Measurements from ENCODE around the gene ARHGAP44.
"Not testable (repeated sequence)": the region's sequence is repeated elsewhere in the genome, so short reads cannot be mapped to it uniquely, and the experiment has no call there.

ARHGAP44 gene

GRCh38 chr17:12815642-12816141 lies 26.4 kb downstream of the ARHGAP44 start:
- DNase-seq (ENCODE audit: low spot score): no peak

DNA sequence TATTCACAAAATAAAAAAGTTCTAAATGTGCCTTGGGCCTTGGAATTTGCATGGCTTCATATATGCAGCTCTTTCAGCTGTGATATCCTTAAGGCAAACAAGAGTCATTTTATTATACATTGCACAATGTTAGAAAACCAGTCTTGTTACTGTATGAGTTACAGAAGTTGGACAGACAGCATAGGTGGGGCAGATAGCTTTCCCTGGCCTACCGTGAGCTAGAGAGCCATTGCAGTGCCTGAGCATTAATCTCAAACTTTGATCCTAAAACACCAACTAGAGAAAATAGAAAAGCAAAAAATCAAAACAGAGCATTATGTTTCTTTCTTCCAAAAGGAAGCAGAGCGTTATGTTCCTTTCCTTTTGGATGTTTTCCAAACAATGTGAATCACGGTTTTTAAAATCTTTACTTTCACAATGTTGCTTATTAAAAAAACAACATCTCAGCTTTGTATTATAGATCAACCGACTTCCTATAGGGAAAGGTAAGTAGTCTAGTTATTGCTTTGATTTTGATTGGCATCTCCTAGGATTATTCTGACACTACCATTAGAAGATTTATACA lies 32.2 kb downstream of the ARHGAP44 start:
- DNase-seq (ENCODE audit: low spot score): no peak

DNA sequence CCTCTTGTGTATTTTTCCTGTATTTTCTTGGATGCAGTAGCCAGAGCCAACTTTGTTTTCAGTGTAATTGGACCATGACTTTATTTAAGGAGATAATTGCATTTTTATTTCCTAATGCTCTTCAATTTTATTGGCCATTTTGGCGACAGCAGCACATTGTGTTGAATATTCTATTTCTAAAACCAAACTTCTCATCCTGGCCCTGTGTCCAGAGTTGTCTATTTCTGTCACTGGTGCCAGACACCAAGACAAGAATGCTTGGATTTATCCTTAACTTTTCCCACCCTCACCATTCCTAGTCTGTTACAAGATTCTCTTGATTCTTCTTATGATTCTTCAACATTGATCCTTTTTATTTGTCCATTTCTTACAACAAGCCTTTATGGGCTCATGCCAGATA lies 37.1 kb downstream of the ARHGAP44 start:
- no peak for DNase-seq (ENCODE audit: low spot score)

DNA sequence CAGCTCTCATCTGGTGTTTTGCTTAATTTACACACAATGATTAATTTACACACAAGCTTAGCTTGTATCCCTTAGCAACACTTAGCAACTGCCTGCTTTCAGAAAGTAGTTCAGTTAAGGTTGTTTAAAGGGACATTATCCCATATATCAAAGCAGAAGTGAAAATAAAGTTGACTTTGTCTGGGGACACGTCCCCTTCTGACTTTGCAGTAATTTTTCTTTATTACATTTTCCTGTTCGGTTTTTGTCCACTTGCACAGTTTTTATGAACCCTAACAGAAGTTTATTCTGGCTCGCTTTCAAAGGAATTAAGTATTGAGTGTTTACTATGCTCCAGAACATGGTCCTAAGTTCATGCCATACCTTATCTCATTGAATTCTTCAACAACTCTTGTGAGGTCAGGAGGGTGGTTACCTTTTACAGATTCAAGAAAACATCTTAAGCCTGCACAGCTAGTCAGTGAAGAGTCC lies 41.5 kb downstream of the ARHGAP44 start:
- DNase-seq (ENCODE audit: low spot score): no peak

DNA sequence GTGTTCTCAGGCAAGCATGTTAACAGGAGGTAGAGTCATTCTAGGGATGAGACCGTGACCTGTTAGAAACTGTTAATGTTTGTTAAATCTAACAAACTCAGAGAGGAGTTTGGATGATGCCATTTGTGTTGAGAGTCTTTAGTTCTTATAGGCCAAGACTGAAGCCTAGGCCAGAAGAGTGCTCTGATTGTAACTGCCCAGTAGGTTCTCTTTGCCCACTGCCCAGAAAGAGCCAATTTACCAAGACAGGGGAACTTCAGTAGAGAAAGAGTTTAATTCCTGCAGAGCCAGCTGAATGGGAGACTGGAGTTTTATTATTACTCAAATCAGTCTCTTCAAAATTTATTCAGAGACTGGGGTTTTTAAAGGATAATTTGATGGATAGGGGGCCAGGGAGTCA lies 42.5 kb downstream of the ARHGAP44 start:
- no peak for DNase-seq (ENCODE audit: low spot score)

DNA sequence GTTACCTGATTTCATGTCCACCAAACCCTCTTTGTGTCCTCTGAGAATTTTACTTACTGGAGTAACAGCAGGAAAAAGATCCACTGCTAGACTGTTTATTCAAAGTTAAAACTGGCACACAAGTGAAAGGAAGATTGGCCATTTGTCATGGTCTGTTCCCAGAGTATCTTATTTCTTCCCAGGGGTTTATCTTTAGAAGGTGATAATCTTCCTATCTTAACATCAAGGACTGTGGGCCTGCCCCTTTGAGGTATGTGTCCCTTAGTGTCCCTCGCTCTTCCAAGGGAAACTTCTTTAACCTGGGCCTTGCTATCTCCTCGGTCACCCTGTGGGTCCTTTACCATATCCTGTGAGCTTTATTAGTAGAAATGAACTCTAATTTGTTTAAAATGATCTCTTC lies 49.7 kb downstream of the ARHGAP44 start:
- no peak for DNase-seq (ENCODE audit: low spot score)

- DNase-seq (ENCODE audit: low spot score): no peak
Measured at GRCh38 chr17:12842936-12843335, 53.6 kb downstream of the ARHGAP44 start.

DNA sequence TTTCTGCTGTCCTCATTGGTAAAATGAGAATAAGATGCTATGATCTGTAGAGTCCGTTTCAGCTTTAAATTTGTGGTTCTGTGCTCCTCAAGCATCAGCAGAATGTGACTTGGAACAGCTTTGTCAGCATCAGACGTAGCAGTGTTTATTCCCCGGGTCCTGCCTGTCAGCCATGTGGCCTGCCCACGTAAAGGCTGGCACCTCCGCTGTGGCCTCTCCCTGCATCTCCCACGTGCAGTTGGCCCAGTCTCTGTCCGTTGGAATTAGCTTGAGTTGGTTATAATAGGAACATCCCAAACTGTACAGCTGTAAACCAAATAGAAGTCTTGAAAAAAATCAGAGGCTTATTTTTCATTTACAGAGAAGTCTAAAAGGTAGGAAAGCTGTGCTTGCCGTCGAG lies 61.7 kb downstream of the ARHGAP44 start:
- DNase-seq (ENCODE audit: low spot score): no peak

- no peak for DNase-seq (ENCODE audit: low spot score)
Measured at GRCh38 chr17:12851901-12852435, 62.7 kb downstream of the ARHGAP44 start.

GRCh38 chr17:12853921-12854320 lies 64.6 kb downstream of the ARHGAP44 start:
- no peak for DNase-seq (ENCODE audit: low spot score)

DNA sequence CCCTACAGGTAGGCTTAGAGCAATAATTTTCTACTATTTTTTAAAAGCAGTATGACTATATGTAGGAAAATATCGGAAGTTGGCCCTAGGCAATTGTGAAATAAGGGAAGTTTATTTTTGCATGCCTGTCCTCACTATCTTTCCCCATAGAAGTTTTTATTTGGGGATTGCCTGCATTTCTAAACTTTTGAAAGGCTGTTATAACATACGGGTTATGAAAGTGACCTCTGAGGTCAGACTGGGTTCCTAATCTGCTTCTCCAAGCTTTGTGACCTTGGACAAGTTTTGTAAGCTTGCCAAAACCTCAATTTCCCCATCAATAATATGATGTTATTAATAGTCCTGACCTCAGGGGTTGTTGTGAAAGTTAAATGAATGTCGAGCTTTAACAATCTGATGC lies 67.1 kb downstream of the ARHGAP44 start:
- no peak for DNase-seq (ENCODE audit: low spot score)

DNA sequence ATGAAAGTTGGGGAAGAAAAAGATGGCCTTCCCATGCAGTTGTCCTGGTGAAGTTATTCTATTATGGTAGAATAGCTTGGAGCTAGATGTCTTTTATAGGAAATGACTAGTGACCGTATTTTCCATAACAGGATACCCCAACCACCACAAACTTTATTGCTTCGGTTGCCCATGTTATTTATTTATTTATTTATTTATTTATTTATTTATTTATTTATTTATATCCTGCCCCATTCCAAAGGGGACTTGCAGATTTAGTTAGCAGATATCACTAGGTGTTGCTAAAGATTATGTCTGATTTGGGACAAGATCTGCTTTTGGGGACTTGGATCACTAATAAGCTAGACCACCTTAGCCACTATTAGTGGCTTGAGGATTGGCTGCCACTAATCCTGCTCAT lies 68.3 kb downstream of the ARHGAP44 start:
- DNase-seq (ENCODE audit: low spot score): no peak

GRCh38 chr17:12859520-12859919 lies 70.2 kb downstream of the ARHGAP44 start:
- DNase-seq (ENCODE audit: low spot score): no peak

DNA sequence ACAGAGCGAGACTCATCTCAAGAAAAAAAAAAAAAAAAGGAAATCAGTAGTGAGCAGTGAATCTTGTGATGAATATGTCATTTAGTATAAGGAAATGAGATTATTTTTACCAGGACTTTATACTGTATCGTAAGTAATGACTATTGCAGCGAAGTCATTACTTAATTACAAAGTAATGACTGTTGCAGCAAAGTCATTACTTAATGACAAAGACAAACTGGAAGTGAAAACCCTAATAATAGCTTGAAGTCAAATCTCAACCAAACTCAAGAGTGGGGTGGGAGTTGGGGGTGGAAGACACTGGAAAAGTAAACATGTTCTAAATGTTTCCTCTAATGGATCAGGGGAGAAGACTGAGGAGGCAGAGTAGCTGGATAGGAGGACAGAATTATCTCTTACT lies 76.5 kb downstream of the ARHGAP44 start:
- DNase-seq (ENCODE audit: low spot score): no peak

GRCh38 chr17:12866244-12866643 lies 76.9 kb downstream of the ARHGAP44 start:
- DNase-seq (ENCODE audit: low spot score): no peak

DNA sequence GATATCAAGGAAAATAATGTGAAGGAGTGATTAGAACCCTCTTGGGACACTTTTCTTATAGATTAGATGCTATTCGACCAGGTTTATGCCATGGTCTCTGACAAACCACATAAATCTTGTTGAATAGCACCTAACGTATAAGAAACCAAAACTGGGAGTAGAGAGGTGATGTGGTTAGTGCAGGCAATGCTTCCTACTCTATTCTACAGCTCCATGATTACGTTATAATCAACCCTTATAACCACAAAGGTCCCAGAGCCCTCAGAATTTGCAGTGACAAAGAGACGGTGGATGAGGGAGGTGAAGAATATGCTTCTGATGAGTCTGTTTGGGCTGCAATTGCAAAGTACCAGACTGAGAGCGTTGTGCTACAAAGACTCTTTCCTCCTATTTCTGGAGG lies 78.4 kb downstream of the ARHGAP44 start:
- no peak for DNase-seq (ENCODE audit: low spot score)

GRCh38 chr17:12873415-12874125 lies 84.3 kb downstream of the ARHGAP44 start:
- DNase-seq (ENCODE audit: low spot score): not testable (repeated sequence)

- no peak for DNase-seq (ENCODE audit: low spot score)
Measured at GRCh38 chr17:12877953-12878669, 88.8 kb downstream of the ARHGAP44 start.

GRCh38 chr17:12879096-12879495 lies 89.8 kb downstream of the ARHGAP44 start:
- not testable (repeated sequence) for DNase-seq (ENCODE audit: low spot score)

DNA sequence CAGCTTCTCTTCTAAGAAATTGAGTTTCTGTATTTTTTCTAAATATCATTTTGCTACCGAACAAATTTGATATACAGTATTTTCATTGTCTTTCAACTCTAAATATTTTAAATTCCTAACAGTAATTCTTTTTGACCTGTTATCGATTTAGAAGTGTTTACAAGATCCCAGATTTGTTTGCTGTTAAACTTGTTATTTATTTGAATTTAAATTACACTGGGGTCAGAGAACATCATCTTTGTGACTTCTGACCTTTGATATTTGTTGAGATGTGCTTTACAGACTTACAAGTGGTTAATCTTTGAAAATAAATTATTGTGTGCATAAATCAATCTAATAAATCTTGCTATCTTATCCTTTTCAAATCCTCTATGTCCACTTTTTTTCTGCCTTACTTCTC lies 94.2 kb downstream of the ARHGAP44 start:
- DNase-seq (ENCODE audit: low spot score): no peak

- no peak for DNase-seq (ENCODE audit: low spot score)
Measured at GRCh38 chr17:12887088-12887487, 97.8 kb downstream of the ARHGAP44 start.

DNA sequence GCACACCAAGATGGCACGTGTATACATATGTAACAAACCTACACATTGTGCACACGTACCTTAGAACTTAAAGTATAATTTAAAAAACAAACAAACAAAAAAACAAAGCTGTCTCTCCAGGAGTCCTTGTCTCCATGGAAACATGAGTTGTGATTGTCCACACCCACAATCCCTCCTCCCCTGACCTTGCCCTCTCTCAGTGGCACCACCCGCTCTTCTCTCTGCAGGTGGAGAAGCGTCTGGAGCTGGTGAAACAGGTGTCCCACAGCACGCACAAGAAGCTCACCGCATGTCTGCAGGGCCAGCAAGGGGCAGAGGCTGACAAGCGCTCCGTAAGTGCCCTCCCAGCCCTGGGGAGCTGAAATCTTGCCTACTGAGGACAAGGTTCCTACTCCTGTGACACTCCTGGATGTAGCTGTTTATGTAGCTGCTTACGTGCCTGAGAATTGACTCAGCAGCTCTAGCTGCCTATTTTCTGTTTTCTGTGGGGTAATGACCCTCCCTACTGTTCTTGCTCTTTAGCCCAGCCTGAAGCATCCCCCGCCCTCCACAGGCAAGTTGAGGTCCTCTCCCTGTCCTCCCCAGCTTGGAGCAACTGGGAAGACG lies 107.0 kb downstream of the ARHGAP44 start:
- no peak for DNase-seq (ENCODE audit: low spot score)
